Stimulated activated CD8-positive, alpha-beta memory T cell treated with anti-CD3 and anti-CD28 coated beads, Interleukin-2, amount 100 ng/mL, for 48 hours (primary cell): ENCODE data around the gene BBS2.

Source experiments
- DNase-seq, 2 donors: peaks; one replicate each; pipeline ENCODE4 v3.0.0-alpha.2; 2020; ENCODE audit warnings: low read depth in 2 of 2

Gene BBS2

GRCh38 chr16:56519459-56520250 lies at the start of gene BBS2:
Gene BBS2 (minus strand): TSS chr16:56520024. CDS start chr16:56519862, 162 bp downstream.
- DNase-seq, result peak; percentile 87

- no peak for DNase-seq
Observed at GRCh38 chr16:56564793-56565477, 45.1 kb upstream of the BBS2 start, which contains the start of gene MT4. Gene MT4 (plus strand): TSS chr16:56565073. CDS start chr16:56565129, 56 bp downstream.

- DNase-seq, result no peak
Observed at GRCh38 chr16:56561126-56561525, 41.3 kb upstream of the BBS2 start.

GRCh38 chr16:56560447-56560846 lies 40.6 kb upstream of the BBS2 start:
- no peak for DNase-seq

- no peak for DNase-seq
Observed at GRCh38 chr16:56559109-56559508, 39.3 kb upstream of the BBS2 start.

- no peak for DNase-seq
Observed at GRCh38 chr16:56558024-56558747, 38.4 kb upstream of the BBS2 start.

- no peak for DNase-seq
Observed at GRCh38 chr16:56554441-56554840, 34.6 kb upstream of the BBS2 start.

- DNase-seq, result no peak
Observed at GRCh38 chr16:56551796-56552738, 32.2 kb upstream of the BBS2 start.

- peak in 1 of 2 donors; percentile 3 for DNase-seq
Observed at GRCh38 chr16:56549744-56550385, 30.0 kb upstream of the BBS2 start.

GRCh38 chr16:56549161-56549560 lies 29.3 kb upstream of the BBS2 start:
- DNase-seq, result no peak

- no peak for DNase-seq
Observed at GRCh38 chr16:56547949-56548567, 28.2 kb upstream of the BBS2 start.

GRCh38 chr16:56547120-56547948 lies 27.5 kb upstream of the BBS2 start:
- no peak for DNase-seq

- no peak for DNase-seq
Observed at GRCh38 chr16:56542039-56542438, 22.2 kb upstream of the BBS2 start.

GRCh38 chr16:56539656-56540055 lies 19.8 kb upstream of the BBS2 start:
- DNase-seq, result no peak

- DNase-seq, result no peak
Observed at GRCh38 chr16:56538331-56538730, 18.5 kb upstream of the BBS2 start.

GRCh38 chr16:56534847-56535383 lies 15.1 kb upstream of the BBS2 start:
- DNase-seq, result no peak

- no peak for DNase-seq
Observed at GRCh38 chr16:56532714-56533113, 12.9 kb upstream of the BBS2 start.

- DNase-seq, result no peak
Observed at GRCh38 chr16:56530872-56531271, 11.0 kb upstream of the BBS2 start.

- DNase-seq, result no peak
Observed at GRCh38 chr16:56525236-56525635, 5.4 kb upstream of the BBS2 start.
